Heart left ventricle (tissue), 13 donors: ENCODE measurements around the gene SKAP2.

Experiments
- POLR2A ChIP-seq, 2 donors: fragments of 450-650 bp; IDR thresholded peaks; one replicate each; pipeline ENCODE4 v1.6.1; 2017; ENCODE audit warnings: antibody characterized with exemption in 2 of 2, mild to moderate bottlenecking in 2 of 2, moderate library complexity in 2 of 2
- TF ChIP-seq, protein P1 (sequence below), 12 donors: fragments of 200-600 bp; sonication (generic) in 4 of 12; IDR thresholded peaks; one replicate each; pipeline versions ENCODE4 v1.5.0 to v1.8.0; 2018 to 2022; ENCODE audit warnings: antibody characterized with exemption in 12 of 12, mild to moderate bottlenecking in 5 of 12
- donor health status: ischemic (EF 13 %, LVEDD 7.1; RV severe dilation, severe dysfunction).
- donor health status: DM: no; HTN: yes; CAD: no.
- donor health status: DM: no; HTN: no; CAD: no.
- donor health status: ischemic (EF 25% LVEDD 6.9; RV normal size, moderate dysfunction).
- donor health status: ischemic (EF 25% LVEDD 5.7; RV mildly dilated, moderate dysfunction).
- donor health status: ischemic (EF 35%, LVEDD 5.7; RV mildly dilated, moderate dysfunction).
- donor health status: nonischemic (EF 11% LVEDD 7.7; RV severe dilation, severe dysfunction).
- donor health status: DM: yes; HTN: yes; CAD: no.
- donor health status: PGD.
- donor health status: ischemic (EF 29% LVEDD 5.4; RV normal size, mild dysfunction).
- donor health status: nonischemic (EF 23%, LVEDD 6.1; RV moderate dilation, normal function).

DNA sequence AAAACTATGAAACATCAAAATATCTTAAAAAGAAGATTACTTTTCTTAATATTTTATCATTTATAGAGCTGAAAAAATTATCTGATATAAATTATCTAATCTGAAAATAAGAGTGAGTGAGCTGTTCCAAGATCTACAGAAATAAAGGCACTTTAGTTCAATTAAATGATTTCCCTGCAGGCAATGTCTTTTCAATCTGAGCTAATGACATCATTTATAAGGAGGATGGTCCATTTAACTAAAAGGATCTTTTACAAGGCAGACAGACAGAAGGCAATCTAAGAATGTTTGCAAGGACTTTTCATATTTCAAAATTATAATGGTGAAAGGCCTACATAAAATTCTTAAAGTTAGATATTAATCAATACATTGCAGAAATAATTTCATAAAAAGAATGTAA, 71.8 kb downstream of the SKAP2 start:
- TF ChIP-seq, protein P1, sequence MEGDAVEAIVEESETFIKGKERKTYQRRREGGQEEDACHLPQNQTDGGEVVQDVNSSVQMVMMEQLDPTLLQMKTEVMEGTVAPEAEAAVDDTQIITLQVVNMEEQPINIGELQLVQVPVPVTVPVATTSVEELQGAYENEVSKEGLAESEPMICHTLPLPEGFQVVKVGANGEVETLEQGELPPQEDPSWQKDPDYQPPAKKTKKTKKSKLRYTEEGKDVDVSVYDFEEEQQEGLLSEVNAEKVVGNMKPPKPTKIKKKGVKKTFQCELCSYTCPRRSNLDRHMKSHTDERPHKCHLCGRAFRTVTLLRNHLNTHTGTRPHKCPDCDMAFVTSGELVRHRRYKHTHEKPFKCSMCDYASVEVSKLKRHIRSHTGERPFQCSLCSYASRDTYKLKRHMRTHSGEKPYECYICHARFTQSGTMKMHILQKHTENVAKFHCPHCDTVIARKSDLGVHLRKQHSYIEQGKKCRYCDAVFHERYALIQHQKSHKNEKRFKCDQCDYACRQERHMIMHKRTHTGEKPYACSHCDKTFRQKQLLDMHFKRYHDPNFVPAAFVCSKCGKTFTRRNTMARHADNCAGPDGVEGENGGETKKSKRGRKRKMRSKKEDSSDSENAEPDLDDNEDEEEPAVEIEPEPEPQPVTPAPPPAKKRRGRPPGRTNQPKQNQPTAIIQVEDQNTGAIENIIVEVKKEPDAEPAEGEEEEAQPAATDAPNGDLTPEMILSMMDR (IDR thresholded peaks at IDR 0.05) = no peak
- TF ChIP-seq POLR2A (IDR thresholded peaks at IDR 0.05) = no peak
